MM.1S (cell line): Measurements from ENCODE around the gene PLCB1.

Experiments used
- CTCF ChIP-seq: fragments of 300-600 bp; sonication (generic); IDR thresholded peaks from 2 replicates; pipeline ENCODE4 v1.5.1; 2016; ENCODE audit warnings: antibody characterized with exemption, low read length, mixed read lengths
- EZH2 ChIP-seq: fragments of 300-600 bp; sonication (generic); optimal IDR thresholded peaks from 2 replicates; pipeline ENCODE3; 2017; ENCODE audit warnings: low read depth, mild to moderate bottlenecking, antibody characterized with exemption, low read length, mixed read lengths

GRCh38 chr20:8583566-8584043, 451.5 kb downstream of the PLCB1 start:
- TF ChIP-seq CTCF, result no peak
- no peak for TF ChIP-seq EZH2
